Esophagus squamous epithelium (tissue), 4 donors: ENCODE measurements around the gene MBP.

Source experiments
- CTCF ChIP-seq, 6 experiments: fragments of 450-650 bp in 4 of 6; fragments of 200-600 bp in 2 of 6; sonication (generic) in 2 of 6; IDR thresholded peaks; one replicate each; pipeline ENCODE4 v1.5.1; 2016 to 2019; ENCODE audit warnings: antibody characterized with exemption in 6 of 6, mild to moderate bottlenecking in 4 of 6, moderate library complexity in 4 of 6
- POLR2A ChIP-seq, 4 donors: fragments of 450-650 bp; IDR thresholded peaks; one replicate each; pipeline ENCODE4 v1.6.1; 2017; ENCODE audit warnings: antibody characterized with exemption in 4 of 4, mild to moderate bottlenecking in 4 of 4, moderate library complexity in 3 of 4

GRCh38 chr18:76985951-76986236 lies 146.7 kb downstream of the MBP start:
- TF ChIP-seq CTCF (IDR thresholded peaks at IDR 0.05) = no peak
- no peak for TF ChIP-seq POLR2A (IDR thresholded peaks at IDR 0.05)
